K562 (cell line): Measurements from ENCODE around the gene TSEN34. TPM values are rescaled to one million over a fixed set of nuclear protein-coding genes. Genes with fewer than 3 reads are reported as not detected.

Experiments
- CEBPG ChIP-seq, 3 experiments: fragments of 200-800 bp in 1 of 3; sonication (Bioruptor generic) in 1 of 3; sonication (generic) in 1 of 3; formaldehyde crosslinking in 1 of 3; IDR thresholded peaks in 2 of 3; conservative IDR thresholded peaks in 1 of 3; 2 replicates each; pipeline versions ENCODE4 v1.6.1 to v1.8.0; 2016 to 2022; ENCODE audit warnings: missing compliant biosample characterization in 2 of 3, missing genetic modification characterization in 2 of 3, mild to moderate bottlenecking in 1 of 3, missing genetic modification reagents in 1 of 3
- CHCHD3 ChIP-seq: fragments of 250-450 bp; sonication (Bioruptor Pico); IDR thresholded peaks from 2 replicates; pipeline ENCODE4 v2.1.2; 2022; ENCODE audit warnings: mild to moderate bottlenecking
- E2F3 ChIP-seq: fragments of 250-450 bp; sonication (Bioruptor Pico); IDR thresholded peaks from 2 replicates; pipeline ENCODE4 v1.4.0; 2020; ENCODE audit warnings: mild to moderate bottlenecking
- FOXJ2 ChIP-seq: fragments of 200-800 bp; sonication (Bioruptor generic); IDR thresholded peaks from 2 replicates; pipeline ENCODE4 v1.6.1; 2016; ENCODE audit warnings: missing genetic modification characterization, missing compliant biosample characterization
- GATAD2B ChIP-seq: fragments of 450-650 bp; IDR thresholded peaks from 2 replicates; pipeline ENCODE4 v1.6.1; 2017; ENCODE audit warnings: mild to moderate bottlenecking, borderline replicate concordance
- HIVEP1 ChIP-seq: fragments of 250-450 bp; sonication (Bioruptor Pico); IDR thresholded peaks from 2 replicates; pipeline ENCODE4 v1.4.0; 2020; ENCODE audit warnings: mild to moderate bottlenecking
- HNRNPH1 ChIP-seq: fragments of 200-400 bp; formaldehyde crosslinking; optimal IDR thresholded peaks from 2 replicates; pipeline ENCODE3; 2017; ENCODE audit warnings: low read depth, mild to moderate bottlenecking, low read length, moderate library complexity
- JUNB ChIP-seq: fragments of 450-650 bp; formaldehyde crosslinking; conservative IDR thresholded peaks from 2 replicates; pipeline ENCODE4 v1.4.0; 2020; ENCODE audit warnings: mild to moderate bottlenecking
- KLF1 ChIP-seq: fragments of 450-650 bp; IDR thresholded peaks from 2 replicates; pipeline ENCODE4 v1.6.1; 2016; ENCODE audit warnings: missing genetic modification characterization, missing compliant biosample characterization
- NBN ChIP-seq: fragments of 450-650 bp; IDR thresholded peaks from 2 replicates; pipeline ENCODE4 v1.6.1; 2016; ENCODE audit warnings: low read depth, mild to moderate bottlenecking
- NCOA4 ChIP-seq: fragments of 450-650 bp; IDR thresholded peaks from 2 replicates; pipeline ENCODE4 v1.6.1; 2018; ENCODE audit warnings: mild to moderate bottlenecking; ENCODE audit not compliant: partially characterized antibody
- POLR2G ChIP-seq: fragments of 200-400 bp; formaldehyde crosslinking; IDR thresholded peaks from 2 replicates; pipeline ENCODE4 v1.6.1; 2017; ENCODE audit warnings: low read depth, mild to moderate bottlenecking, antibody characterized with exemption, low read length, moderate library complexity
- POLR2H ChIP-seq: IDR thresholded peaks from 2 replicates; pipeline ENCODE4 v1.6.1; 2016; ENCODE audit warnings: missing genetic modification characterization, low read depth, mild to moderate bottlenecking, control low read depth, missing compliant biosample characterization, moderate library complexity
- SAFB2 ChIP-seq: fragments of 200-400 bp; formaldehyde crosslinking; IDR thresholded peaks from 2 replicates; pipeline ENCODE4 v1.6.1; 2018; ENCODE audit warnings: borderline replicate concordance, low read length, low read depth, moderate library complexity; ENCODE audit not compliant: severe bottlenecking
- SRF ChIP-seq, 2 experiments: fragments of 250-450, 450-650 bp in 1 of 2; sonication (Bioruptor Pico) in 1 of 2; sonication (generic) in 1 of 2; formaldehyde crosslinking; IDR thresholded peaks; 2 replicates each; pipeline versions ENCODE4 v1.5.0 to v1.5.1; 2020 to 2022; ENCODE audit warnings: mild to moderate bottlenecking in 1 of 2, missing genetic modification reagents in 1 of 2
- TAF9B ChIP-seq: fragments of 450-650 bp; IDR thresholded peaks from 2 replicates; pipeline ENCODE4 v1.6.1; 2018; ENCODE audit warnings: mild to moderate bottlenecking; ENCODE audit not compliant: partially characterized antibody
- TRIM24 ChIP-seq, 2 experiments: fragments of 450-650 bp; IDR thresholded peaks; 2 replicates each; pipeline ENCODE4 v1.6.1; 2016
- ZBTB40 ChIP-seq, 2 experiments: fragments of 450-650 bp in 1 of 2; sonication (generic) in 1 of 2; formaldehyde crosslinking in 1 of 2; IDR thresholded peaks; 2 replicates each; pipeline versions ENCODE4 v1.7.1 to v1.9.0; 2016 to 2022; ENCODE audit warnings: inconsistent platforms in 1 of 2, mild to moderate bottlenecking in 1 of 2, missing genetic modification reagents in 1 of 2
- ZFP36 ChIP-seq: fragments of 150-350 bp; IDR thresholded peaks from 2 replicates; pipeline ENCODE4 v1.6.1; 2018; ENCODE audit warnings: low read length, low read depth; ENCODE audit not compliant: partially characterized antibody
- ZNF140 ChIP-seq: fragments of 250-450 bp; sonication (Bioruptor Pico); IDR thresholded peaks from 2 replicates; pipeline ENCODE4 v1.8.0; 2021; ENCODE audit warnings: moderate library complexity, mild to moderate bottlenecking, inconsistent platforms
- polyA plus RNA-seq, 8 experiments: library from polyadenylated mRNA; depleted of rRNA in 4 of 8; stranded (reverse) in 5 of 8; unstranded in 3 of 8; fragments of >200 nt; fragmentation: Nextera tagmentation in 2 of 8; fragmentation: Illumina TruSeq in 1 of 8; extraction: Ambion mirVana in 2 of 8; extraction: Trizol in 1 of 8; gene quantifications; 2 replicates each; pipeline versions ENCODE4 v1.2.1 to v1.2.3, GENCODE V29; 2011 to 2014; ENCODE audit warnings: inconsistent platforms in 1 of 8, missing spikeins in 1 of 8
- total RNA-seq, 7 experiments: library from RNA; depleted of rRNA in 6 of 7; stranded (reverse); fragments of >200 nt in 6 of 7; fragmentation: Illumina TruSeq in 2 of 7; extraction: Trizol in 2 of 7; gene quantifications; 2 replicates each; pipeline versions ENCODE4 v1.2.1 to v1.2.3, GENCODE V29; 2011 to 2021; ENCODE audit warnings: low replicate concordance in 1 of 7

Gene TSEN34
- total and polyA plus RNA-seq, 9 of the 15 experiments (the other 6 are each of a cell fraction or from before 2014, with no cell fraction given), result 3.1 to 57.6 (median 29.5) TPM

- no peak for TF ChIP-seq ZBTB40 (IDR thresholded peaks at IDR 0.05)
- TF ChIP-seq ZBTB40 (CRISPR knock-in tag; IDR thresholded peaks at IDR 0.05), result no peak
- no peak for TF ChIP-seq POLR2G
- TF ChIP-seq JUNB, result no peak
- TF ChIP-seq GATAD2B, result no peak
- no peak for TF ChIP-seq SAFB2
- TF ChIP-seq TRIM24 (IDR thresholded peaks at IDR 0.05), result peak in 1 of 2 experiments; percentile 60; a peak in 2 of 4 replicates
- no peak for TF ChIP-seq ZNF140 (CRISPR knock-in tag)
- no peak for TF ChIP-seq SRF (CRISPR knock-in tag; IDR thresholded peaks at IDR 0.05)
- TF ChIP-seq ZFP36, result peak; percentile 44
- no peak for TF ChIP-seq HNRNPH1
- TF ChIP-seq E2F3 (CRISPR knock-in tag), result no peak
- TF ChIP-seq NCOA4, result no peak
- no peak for TF ChIP-seq CHCHD3
- no peak for TF ChIP-seq HIVEP1 (CRISPR knock-in tag)
- peak; percentile 72 for TF ChIP-seq NBN
- TF ChIP-seq KLF1 (tag), result no peak
- peak; percentile 67; the same call in 1 of the 2 replicates for TF ChIP-seq CEBPG (CRISPR knock-in tag; IDR thresholded peaks at IDR 0.05)
- TF ChIP-seq CEBPG (tag; conservative IDR thresholded peaks at IDR 0.05 in 1 of 2, IDR thresholded peaks at IDR 0.05 in 1 of 2), result peak in 1 of 2 experiments; percentile 35; a peak in 1 of 4 replicates
- no peak for TF ChIP-seq POLR2H (tag)
- TF ChIP-seq TAF9B, result no peak
- TF ChIP-seq FOXJ2, result peak; percentile 89
Measured at GRCh38 chr19:54209811-54210494, 18.8 kb downstream of the TSEN34 start (continued).
